Skeletal muscle satellite cell (primary cell): ENCODE results near the gene TIMM44.

Experiments
- H3K27me3 ChIP-seq: 2 replicates; pipeline ENCODE4 v1.7.0; 2013; ENCODE audit warnings: low read length; ENCODE audit not compliant: control insufficient read depth, insufficient read depth
- H3K36me3 ChIP-seq: 2 replicates; pipeline ENCODE4 v1.7.0; 2013; ENCODE audit warnings: mild to moderate bottlenecking, control low read depth, low read length; ENCODE audit not compliant: insufficient read depth
- H3K4me1 ChIP-seq: 2 replicates; pipeline ENCODE4 v1.7.0; 2013; ENCODE audit warnings: low read length; ENCODE audit not compliant: control insufficient read depth, insufficient read depth
- H3K4me2 ChIP-seq: 2 replicates; pipeline ENCODE4 v1.7.0; 2013; ENCODE audit warnings: mild to moderate bottlenecking, low read length
- H3K4me3 ChIP-seq: 2 replicates; pipeline ENCODE4 v1.7.0; 2013; ENCODE audit warnings: low read length
- H3K9ac ChIP-seq: 2 replicates; pipeline ENCODE4 v1.7.0; 2013; ENCODE audit warnings: mild to moderate bottlenecking, low read depth, low read length, moderate library complexity
- H3K9me3 ChIP-seq: replicated peaks from 2 replicates; pipeline ENCODE4 v1.7.0; 2013; ENCODE audit warnings: mild to moderate bottlenecking, control low read depth, low read length

The TIMM44 gene

GRCh38 chr19:7973883-7974282 is 30.4 kb upstream of the TIMM44 start:
- Histone ChIP-seq H3K4me3 (no peak overlapping the region), H3K9ac (no peak overlapping the region), H3K4me2 (no peak overlapping the region), H3K27me3 (no peaks in the 10 kb centered on the region), H3K9me3 (no peaks in the 10 kb centered on the region), H3K36me3 (peaks cover 68% of the 10 kb centered on the region), H3K4me1 (no peaks in the 10 kb centered on the region)

- no peak overlapping the region for H3K9ac ChIP-seq
- H3K4me1 ChIP-seq = no peaks in the 10 kb centered on the region
- H3K36me3 ChIP-seq = peaks cover 61% of the 10 kb centered on the region
Measured at GRCh38 chr19:7971553-7972520, 28.4 kb upstream of the TIMM44 start.

GRCh38 chr19:7970716-7971448 is 27.4 kb upstream of the TIMM44 start:
- H3K9me3 ChIP-seq = no peaks in the 10 kb centered on the region
- no peak overlapping the region for H3K9ac ChIP-seq
- H3K4me1 ChIP-seq = no peaks in the 10 kb centered on the region
- H3K4me2 ChIP-seq = no peak overlapping the region
- H3K27me3 ChIP-seq = no peaks in the 10 kb centered on the region
- H3K36me3 ChIP-seq = peaks cover 64% of the 10 kb centered on the region
- no peak overlapping the region for H3K4me3 ChIP-seq

More at GRCh38 chr19:7971553-7972520, 28.4 kb upstream of the TIMM44 start:
- Histone ChIP-seq H3K4me2 (no peak overlapping the region), H3K4me3 (no peak overlapping the region), H3K9me3 (no peaks in the 10 kb centered on the region), H3K27me3 (no peaks in the 10 kb centered on the region)

- H3K4me3 ChIP-seq = no peak overlapping the region
- H3K9ac ChIP-seq = no peak overlapping the region
- H3K27me3 ChIP-seq = no peaks in the 10 kb centered on the region
- no peaks in the 10 kb centered on the region for H3K4me1 ChIP-seq
- H3K36me3 ChIP-seq = peaks cover 62% of the 10 kb centered on the region
- no peak overlapping the region for H3K4me2 ChIP-seq
- H3K9me3 ChIP-seq = no peaks in the 10 kb centered on the region
Measured at GRCh38 chr19:7969555-7969939, 26.1 kb upstream of the TIMM44 start.

- H3K4me2 ChIP-seq = no peak overlapping the region
- H3K36me3 ChIP-seq = peaks cover 60% of the 10 kb centered on the region
- H3K4me1 ChIP-seq = no peaks in the 10 kb centered on the region
- H3K9ac ChIP-seq = no peak overlapping the region
- no peaks in the 10 kb centered on the region for H3K9me3 ChIP-seq
- no peaks in the 10 kb centered on the region for H3K27me3 ChIP-seq
- H3K4me3 ChIP-seq = no peak overlapping the region
Measured at GRCh38 chr19:7968796-7969554, 25.5 kb upstream of the TIMM44 start.

- Histone ChIP-seq H3K4me3 (no peak overlapping the region), H3K9ac (no peak overlapping the region), H3K4me2 (no peak overlapping the region), H3K4me1 (no peaks in the 10 kb centered on the region), H3K36me3 (peaks cover 60% of the 10 kb centered on the region), H3K9me3 (no peaks in the 10 kb centered on the region), H3K27me3 (no peaks in the 10 kb centered on the region)
Measured at GRCh38 chr19:7968008-7968795, 24.7 kb upstream of the TIMM44 start.

- Histone ChIP-seq H3K36me3 (peaks cover 65% of the 10 kb centered on the region), H3K4me3 (no peak overlapping the region), H3K27me3 (no peaks in the 10 kb centered on the region)
Measured at GRCh38 chr19:7965921-7966665, 22.6 kb upstream of the TIMM44 start.

GRCh38 chr19:7965259-7965841 is 21.9 kb upstream of the TIMM44 start:
- Histone ChIP-seq H3K4me2 (no peak overlapping the region), H3K4me3 (no peak overlapping the region), H3K27me3 (no peaks in the 10 kb centered on the region), H3K9ac (no peak overlapping the region), H3K9me3 (no peaks in the 10 kb centered on the region), H3K4me1 (no peaks in the 10 kb centered on the region), H3K36me3 (peaks cover 68% of the 10 kb centered on the region)

More at GRCh38 chr19:7965921-7966665, 22.6 kb upstream of the TIMM44 start:
- Histone ChIP-seq H3K4me2 (no peak overlapping the region), H3K4me1 (no peaks in the 10 kb centered on the region), H3K9me3 (no peaks in the 10 kb centered on the region), H3K9ac (no peak overlapping the region)

GRCh38 chr19:7963566-7963965 is 20.1 kb upstream of the TIMM44 start:
- no peak overlapping the region for H3K4me2 ChIP-seq
- no peak overlapping the region for H3K4me3 ChIP-seq
- no peaks in the 10 kb centered on the region for H3K9me3 ChIP-seq
- H3K4me1 ChIP-seq = no peaks in the 10 kb centered on the region
- no peak overlapping the region for H3K9ac ChIP-seq
- H3K36me3 ChIP-seq = peaks cover 59% of the 10 kb centered on the region
- no peaks in the 10 kb centered on the region for H3K27me3 ChIP-seq

- no peaks in the 10 kb centered on the region for H3K27me3 ChIP-seq
- H3K4me3 ChIP-seq = no peak overlapping the region
- no peaks in the 10 kb centered on the region for H3K4me1 ChIP-seq
- no peak overlapping the region for H3K9ac ChIP-seq
- H3K36me3 ChIP-seq = peaks cover 63% of the 10 kb centered on the region
- H3K4me2 ChIP-seq = no peak overlapping the region
- no peaks in the 10 kb centered on the region for H3K9me3 ChIP-seq
Measured at GRCh38 chr19:7962644-7963268, 19.3 kb upstream of the TIMM44 start.
